AG08396 (cell line): ENCODE data around the gene TFDP2.
"Not testable (repeated sequence)": the region's sequence is repeated elsewhere in the genome, so short reads cannot be mapped to it uniquely, and the experiment has no call there.

Source experiments
- DNase-seq: peaks from one replicate; pipeline ENCODE4 v3.0.0; 2012; ENCODE audit warnings: low spot score, mixed read lengths

Gene TFDP2

GRCh38 chr3:142075656-142076055 is 73.7 kb downstream of the TFDP2 start:
- DNase-seq, result not testable (repeated sequence)

- no peak for DNase-seq
Measured at GRCh38 chr3:142072816-142073215, 76.5 kb downstream of the TFDP2 start.

GRCh38 chr3:142065932-142066331 is 83.4 kb downstream of the TFDP2 start:
- DNase-seq, result no peak

- DNase-seq, result no peak
Measured at GRCh38 chr3:142065344-142065743, 84.0 kb downstream of the TFDP2 start.

- DNase-seq, result no peak
Measured at GRCh38 chr3:142064454-142064853, 84.9 kb downstream of the TFDP2 start.

- no peak for DNase-seq
Measured at GRCh38 chr3:142057331-142057725, 92.0 kb downstream of the TFDP2 start.

- no peak for DNase-seq
Measured at GRCh38 chr3:142056656-142057330, 92.6 kb downstream of the TFDP2 start.

- DNase-seq, result no peak
Measured at GRCh38 chr3:142053835-142054234, 95.5 kb downstream of the TFDP2 start.

- no peak for DNase-seq
Measured at GRCh38 chr3:142053244-142053643, 96.1 kb downstream of the TFDP2 start.

- no peak for DNase-seq
Measured at GRCh38 chr3:142051351-142051750, 98.0 kb downstream of the TFDP2 start.

- DNase-seq, result no peak
Measured at GRCh38 chr3:142047021-142047369, 102.3 kb downstream of the TFDP2 start.

GRCh38 chr3:142046320-142047020 is 102.9 kb downstream of the TFDP2 start:
- no peak for DNase-seq

- DNase-seq, result no peak
Measured at GRCh38 chr3:142040941-142041491, 108.3 kb downstream of the TFDP2 start.

GRCh38 chr3:142035308-142035922 is 113.9 kb downstream of the TFDP2 start:
- DNase-seq, result no peak

- no peak for DNase-seq
Measured at GRCh38 chr3:142033292-142033691, 116.1 kb downstream of the TFDP2 start.

- no peak for DNase-seq
Measured at GRCh38 chr3:142031575-142031974, 117.8 kb downstream of the TFDP2 start.

- DNase-seq, result no peak
Measured at GRCh38 chr3:142029791-142030190, 119.6 kb downstream of the TFDP2 start.

- no peak for DNase-seq
Measured at GRCh38 chr3:142029052-142029642, 120.2 kb downstream of the TFDP2 start.

GRCh38 chr3:142028243-142028777 is 121.0 kb downstream of the TFDP2 start:
- DNase-seq, result peak; percentile 46

- peak; percentile 9 for DNase-seq
Measured at GRCh38 chr3:142027735-142028134, 121.6 kb downstream of the TFDP2 start.

- DNase-seq, result no peak
Measured at GRCh38 chr3:142027300-142027699, 122.0 kb downstream of the TFDP2 start.

- DNase-seq, result no peak
Measured at GRCh38 chr3:142026333-142026732, 123.0 kb downstream of the TFDP2 start.
